Colonic mucosa (tissue), 4 donors: ENCODE data around the gene FRMD4B. TPM values are rescaled to one million over a fixed set of nuclear protein-coding genes. Genes with fewer than 3 reads are reported as not detected.

Experiments
- DNase-seq: peaks from one replicate; pipeline ENCODE4 v3.0.0-alpha.2; 2020
- H3K27ac ChIP-seq: fragments of 200-600 bp; one replicate; pipeline ENCODE4 v1.8.0; 2021
- H3K27me3 ChIP-seq: fragments of 200-600 bp; one replicate; pipeline ENCODE4 v1.8.0; 2021
- H3K36me3 ChIP-seq: fragments of 200-600 bp; one replicate; pipeline ENCODE4 v1.8.0; 2021
- H3K4me1 ChIP-seq: fragments of 200-600 bp; one replicate; pipeline ENCODE4 v1.8.0; 2021; ENCODE audit warnings: mild to moderate bottlenecking
- H3K4me3 ChIP-seq: fragments of 200-600 bp; one replicate; pipeline ENCODE4 v1.8.0; 2021
- H3K9ac ChIP-seq, 2 donors: one replicate each; pipeline ENCODE4 v1.7.0; 2013; ENCODE audit warnings: control low read depth in 2 of 2, low read depth in 2 of 2, low read length in 2 of 2
- H3K9me3 ChIP-seq: fragments of 200-600 bp; one replicate; pipeline ENCODE4 v1.8.0; 2021
- CTCF ChIP-seq: fragments of 200-600 bp; IDR thresholded peaks from one replicate; pipeline ENCODE4 v1.8.0; 2022; ENCODE audit warnings: antibody characterized with exemption, mild to moderate bottlenecking
- intact Hi-C: fragments of 100-400 bp; cut with DNase I; formaldehyde crosslinking; loops from one replicate; pipeline ENCODE4 v1.14.1; 2022
- total RNA-seq, 2 donors: library from RNA; stranded (reverse); fragmentation: NEBNext Ultra II Directional in 1 of 2; extraction: Animal tissue kit (Norgen Biotek cat#: 25700) in 1 of 2; gene quantifications; one replicate each; pipeline ENCODE4 v1.2.1, GENCODE V29; 2021
- donor health status: healthy.
- donor health status: DM: no; HTN: no; CAD: no.
- donor health status: DM: no; HTN: no; CAD: no.

Gene FRMD4B
- total RNA-seq, 2 donors from 2014 or later = 13.5 to 21.1 TPM

GRCh38 chr3:69203631-69204314 is 182.1 kb downstream of the FRMD4B start:
- Histone ChIP-seq H3K4me3 (no peak overlapping the region), H3K27ac (peak overlapping the region; percentile 24), H3K36me3 (no peaks in the 10 kb centered on the region), H3K9me3 (no peaks in the 10 kb centered on the region), H3K4me1 (no peaks in the 10 kb centered on the region), H3K27me3 (no peaks in the 10 kb centered on the region), H3K9ac (peak overlapping the region in 1 of 2 donors; percentile 55)
- DNase-seq = no peak
- TF ChIP-seq CTCF = no peak
- intact Hi-C loops = no loop called here

GRCh38 chr3:69201658-69202057 is 184.2 kb downstream of the FRMD4B start:
- Histone ChIP-seq H3K4me3 (no peak overlapping the region), H3K4me1 (no peaks in the 10 kb centered on the region), H3K9ac (peak overlapping the region in 1 of 2 donors; percentile 19), H3K27me3 (no peaks in the 10 kb centered on the region), H3K27ac (peak overlapping the region; percentile 85), H3K36me3 (no peaks in the 10 kb centered on the region), H3K9me3 (no peaks in the 10 kb centered on the region)
- intact Hi-C loops = no loop called here
- no peak for TF ChIP-seq CTCF
- DNase-seq = peak; percentile 75

GRCh38 chr3:69200384-69201068 is 185.4 kb downstream of the FRMD4B start:
- H3K27ac ChIP-seq = peak overlapping the region; percentile 85
- TF ChIP-seq CTCF = no peak
- H3K36me3 ChIP-seq = no peaks in the 10 kb centered on the region
- no peaks in the 10 kb centered on the region for H3K9me3 ChIP-seq
- peak; percentile 76 for DNase-seq
- peak overlapping the region; percentile 30 for H3K4me3 ChIP-seq
- H3K4me1 ChIP-seq = no peaks in the 10 kb centered on the region
- H3K9ac ChIP-seq = peak overlapping the region in 1 of 2 donors; percentile 10
- no peaks in the 10 kb centered on the region for H3K27me3 ChIP-seq
- intact Hi-C loops = no loop called here

GRCh38 chr3:69199942-69200341 is 185.9 kb downstream of the FRMD4B start:
- no peaks in the 10 kb centered on the region for H3K4me1 ChIP-seq

More at GRCh38 chr3:69199942-69200341, 185.9 kb downstream of the FRMD4B start:
- no peak for DNase-seq
- H3K9me3 ChIP-seq = no peaks in the 10 kb centered on the region
- intact Hi-C loops = loop anchor here (5.0 kb wide), 1 partner anchor 47 kb away; no protein-coding TSS in a partner anchor
- peak overlapping the region; percentile 85 for H3K27ac ChIP-seq
- H3K27me3 ChIP-seq = no peaks in the 10 kb centered on the region
- peak overlapping the region in 1 of 2 donors; percentile 72 for H3K9ac ChIP-seq
- no peaks in the 10 kb centered on the region for H3K36me3 ChIP-seq
- H3K4me3 ChIP-seq = peak overlapping the region; percentile 30
- no peak for TF ChIP-seq CTCF
